GM19455 (cell line): Measurements from ENCODE around the gene TMEM121.
"Not testable (repeated sequence)": the region's sequence is repeated elsewhere in the genome, so short reads cannot be mapped to it uniquely, and the experiment has no call there.

Experiments used
- ATAC-seq: cut with Tn5 transposase; IDR thresholded peaks from one replicate; pipeline ENCODE4 v1.9.1; 2021; ENCODE audit not compliant: unreplicated experiment

The TMEM121 gene

DNA sequence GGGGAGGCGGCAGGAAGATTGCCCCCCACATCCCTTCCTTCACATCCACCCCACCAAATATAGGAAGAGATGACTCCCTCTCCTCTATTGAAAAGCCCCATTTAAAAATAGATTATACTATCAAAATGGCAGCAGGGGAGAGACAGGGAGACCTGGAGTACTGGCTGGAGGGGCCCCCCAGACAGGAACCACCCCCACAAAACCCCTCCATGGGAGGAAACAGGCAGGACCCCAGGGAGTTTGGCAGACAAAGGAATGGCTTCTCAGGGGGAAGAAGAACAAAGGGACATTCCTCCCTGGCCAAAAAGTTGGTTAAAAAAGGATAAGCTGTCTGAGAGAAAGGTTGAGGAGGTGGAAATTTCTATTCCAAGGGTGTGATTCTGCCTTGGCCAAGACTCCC, 19.3 kb downstream of the TMEM121 start:
- not testable (repeated sequence) for ATAC-seq

DNA sequence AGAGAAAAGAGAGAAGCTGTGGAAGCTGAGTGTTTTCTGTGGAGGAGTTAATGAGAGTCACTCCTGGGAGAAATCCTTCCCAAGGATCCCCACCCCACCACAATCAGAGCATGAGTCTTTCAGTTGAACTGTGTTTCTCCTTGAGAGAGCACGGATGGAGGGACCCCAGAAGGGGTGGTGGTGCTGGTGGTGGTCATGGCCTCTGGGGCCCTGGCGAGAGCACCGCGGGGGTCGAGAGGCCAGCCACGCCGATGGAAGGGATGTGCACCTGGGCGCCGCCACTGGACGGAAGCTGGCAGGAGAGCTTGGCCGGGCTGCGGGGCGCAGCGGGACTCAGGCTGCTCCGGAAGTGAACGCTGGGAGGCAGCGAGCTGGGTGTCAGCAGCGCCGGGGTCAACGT, 20.0 kb downstream of the TMEM121 start:
- ATAC-seq = not testable (repeated sequence)

DNA sequence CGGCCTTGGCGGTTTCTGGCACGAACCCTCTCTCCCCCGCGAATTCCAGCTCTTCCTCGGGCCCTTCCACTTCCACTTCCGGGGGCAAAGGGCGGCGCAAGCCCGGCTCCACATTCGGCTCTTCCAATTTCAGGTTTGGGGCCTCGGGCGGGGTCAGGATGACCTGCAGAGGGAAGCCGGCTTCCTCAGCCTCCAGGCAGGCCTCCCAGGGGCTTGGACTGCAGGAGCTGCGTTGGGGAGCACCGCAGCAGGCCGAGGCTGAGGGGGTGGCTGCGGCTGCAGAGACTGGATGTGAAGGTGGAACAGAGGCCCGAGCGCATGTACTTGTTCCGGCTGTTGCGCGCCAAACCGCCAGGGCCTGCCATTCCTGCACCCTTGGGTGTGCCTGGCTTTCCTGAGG, 20.7 kb downstream of the TMEM121 start:
- ATAC-seq = not testable (repeated sequence)

DNA sequence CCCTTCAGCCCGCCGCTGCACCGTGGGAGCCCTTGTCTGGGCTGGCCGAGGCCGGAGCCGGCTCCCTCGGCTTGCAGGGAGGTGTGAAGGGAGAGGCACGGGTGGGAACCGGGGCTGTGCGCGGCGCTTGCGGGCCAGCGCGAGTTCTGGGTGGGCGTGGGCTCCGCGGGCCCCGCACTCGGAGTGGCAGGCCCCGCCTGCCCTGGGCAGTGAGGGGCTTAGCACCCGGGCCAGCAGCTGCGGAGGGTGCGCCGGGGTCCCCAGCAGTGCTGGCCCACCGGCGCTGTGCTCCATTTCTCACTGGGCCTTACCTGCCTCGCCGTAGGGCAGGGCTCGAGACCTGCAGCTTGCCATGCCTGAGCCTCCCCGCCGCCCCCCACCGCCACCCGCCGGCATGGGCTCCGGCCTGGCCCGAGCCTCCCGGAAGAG, 21.4 kb downstream of the TMEM121 start:
- no peak for ATAC-seq

DNA sequence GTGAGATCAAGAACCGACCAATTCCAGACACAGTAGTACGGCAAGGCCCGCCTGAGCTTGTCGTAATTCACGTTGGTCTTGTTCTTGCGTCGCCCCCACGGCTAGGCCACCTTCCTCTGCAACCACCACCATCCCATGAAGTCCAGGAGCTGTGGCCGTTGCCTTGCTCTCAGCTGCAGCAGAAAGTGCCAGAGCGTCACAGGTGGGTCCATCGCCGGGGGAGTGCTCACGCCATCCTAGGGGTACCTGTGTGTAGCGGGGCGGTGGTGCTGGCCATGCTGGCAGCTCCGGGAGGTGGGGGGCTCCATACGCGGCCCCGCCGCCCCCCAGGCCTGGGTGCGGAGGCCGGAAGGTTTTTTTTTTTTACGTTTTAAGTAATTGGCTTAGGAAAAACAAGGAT, 23.1 kb downstream of the TMEM121 start:
- ATAC-seq = no peak

DNA sequence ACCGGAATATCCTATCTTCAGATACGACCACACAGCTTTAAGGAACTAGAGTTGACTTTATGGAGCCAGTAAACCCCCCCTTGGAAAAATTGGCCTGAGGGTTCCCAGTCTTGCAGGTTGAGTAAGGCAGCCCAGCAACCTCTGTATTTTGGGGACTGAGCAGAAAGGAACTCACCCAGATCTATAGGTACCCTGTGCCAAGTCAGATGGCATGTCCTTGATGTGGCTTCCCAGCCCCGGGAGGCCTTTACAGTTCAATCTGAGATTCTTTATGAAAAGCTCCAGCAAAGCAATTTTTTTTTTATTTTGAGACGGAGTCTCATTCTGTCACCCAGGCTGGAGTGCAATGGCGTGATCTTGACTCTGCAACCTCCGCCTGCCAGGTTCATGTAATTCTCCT, 27.6 kb downstream of the TMEM121 start:
- ATAC-seq = no peak

DNA sequence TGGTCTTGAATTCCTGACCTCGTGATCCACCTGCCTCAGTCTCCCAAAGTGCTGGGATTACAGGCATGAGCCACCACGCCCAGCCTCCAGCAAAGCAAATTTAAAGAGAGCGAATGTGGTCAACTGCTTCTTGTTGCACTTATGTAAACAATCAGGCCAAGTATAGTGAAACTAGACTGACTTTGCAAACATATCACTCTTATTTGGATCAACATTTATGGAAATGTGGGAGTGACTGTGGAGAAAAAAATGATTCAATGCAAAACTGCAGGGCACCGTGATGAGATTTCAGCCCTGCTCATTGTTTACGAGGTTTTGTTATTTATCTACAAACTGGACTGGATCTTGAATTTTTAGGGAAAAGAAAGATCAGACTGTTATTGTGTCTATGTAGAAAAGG, 28.1 kb downstream of the TMEM121 start:
- no peak for ATAC-seq

DNA sequence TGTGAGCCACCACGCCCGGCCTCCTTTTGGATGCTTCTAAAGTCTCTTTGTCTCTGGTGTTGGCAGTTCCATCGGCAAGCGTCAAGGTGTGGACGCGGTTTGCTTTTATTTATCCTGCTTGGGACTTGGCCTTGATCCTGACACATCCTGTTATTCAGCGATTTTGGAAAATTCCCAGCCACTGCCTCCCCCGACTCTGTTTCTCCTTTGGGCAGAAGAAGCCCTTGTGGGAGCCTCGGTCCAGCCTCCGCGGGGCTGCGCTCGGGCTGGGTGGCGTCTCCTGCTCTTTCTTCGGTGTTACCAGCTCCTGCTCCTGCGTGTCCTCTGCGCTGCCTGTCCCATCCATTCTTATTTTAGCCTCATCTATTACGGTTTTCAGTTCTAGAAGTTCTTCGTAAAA, 31.3 kb downstream of the TMEM121 start:
- not testable (repeated sequence) for ATAC-seq

DNA sequence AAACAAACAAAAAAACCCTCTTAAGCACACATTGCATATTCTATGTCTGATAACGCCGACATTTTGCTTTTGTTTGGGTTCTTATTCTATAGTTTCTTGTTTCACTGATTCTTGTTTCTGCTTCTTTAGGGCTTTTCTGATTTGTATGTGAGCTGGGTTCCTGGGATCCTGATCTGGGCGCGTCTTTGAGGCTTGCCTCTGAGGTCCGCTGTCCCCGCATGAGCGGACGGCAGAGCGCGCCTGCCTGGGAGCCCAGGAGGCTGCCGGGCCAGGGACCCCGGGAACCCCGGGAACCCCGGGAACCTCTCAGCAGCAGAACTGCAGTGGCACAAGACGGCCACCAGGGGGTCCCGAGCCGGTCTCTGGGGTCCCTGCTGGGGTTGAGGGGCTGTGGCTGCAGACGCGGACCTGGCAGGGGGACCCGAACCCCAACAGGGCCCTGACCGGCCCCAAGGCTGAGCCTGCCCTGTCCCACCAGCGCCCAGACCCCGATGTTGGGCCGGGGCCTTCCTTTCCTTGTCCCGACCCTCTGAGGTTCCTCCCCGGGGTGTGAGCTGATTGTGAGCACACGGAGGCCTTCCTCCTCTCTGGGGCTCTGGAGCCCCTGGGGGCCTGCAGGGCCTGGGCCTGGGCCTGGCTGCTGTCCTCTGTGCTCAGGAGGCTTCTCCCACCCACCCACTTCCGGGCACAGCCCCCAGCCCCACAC, 32.2 kb downstream of the TMEM121 start:
- ATAC-seq = not testable (repeated sequence)

DNA sequence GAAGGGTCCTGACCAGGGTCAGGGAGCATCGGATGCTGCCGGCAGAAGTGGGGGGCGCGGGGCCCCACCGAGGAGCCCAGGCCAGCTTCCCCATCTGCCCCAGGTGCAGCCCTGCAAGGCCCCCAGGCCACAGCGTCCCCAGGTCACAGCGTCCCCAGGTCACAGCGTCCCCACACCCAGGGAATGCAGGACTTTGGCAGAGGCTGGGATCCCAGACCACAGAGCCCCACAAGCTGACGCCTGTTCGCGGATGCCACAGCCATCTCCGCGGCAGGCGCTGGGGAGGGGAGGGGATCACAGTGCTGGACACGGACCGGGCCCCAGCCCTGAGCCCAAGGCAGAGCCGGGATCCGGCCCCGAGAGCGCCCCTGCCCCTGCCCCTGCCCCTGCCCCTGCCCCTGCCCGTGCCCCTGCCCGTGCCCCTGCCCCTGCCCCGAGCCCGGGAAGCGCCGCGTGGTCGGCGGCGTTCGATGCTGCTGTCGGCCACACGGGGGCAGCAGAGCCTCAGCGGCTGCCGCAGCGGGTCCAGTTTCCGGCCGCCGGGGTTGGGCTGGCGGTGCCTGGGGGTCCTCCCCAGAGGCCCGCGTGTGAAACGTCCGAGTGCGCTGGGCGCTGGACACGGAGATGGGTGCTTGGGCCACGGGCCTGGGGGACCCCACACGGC, 33.1 kb downstream of the TMEM121 start:
- ATAC-seq = peak; percentile 40

DNA sequence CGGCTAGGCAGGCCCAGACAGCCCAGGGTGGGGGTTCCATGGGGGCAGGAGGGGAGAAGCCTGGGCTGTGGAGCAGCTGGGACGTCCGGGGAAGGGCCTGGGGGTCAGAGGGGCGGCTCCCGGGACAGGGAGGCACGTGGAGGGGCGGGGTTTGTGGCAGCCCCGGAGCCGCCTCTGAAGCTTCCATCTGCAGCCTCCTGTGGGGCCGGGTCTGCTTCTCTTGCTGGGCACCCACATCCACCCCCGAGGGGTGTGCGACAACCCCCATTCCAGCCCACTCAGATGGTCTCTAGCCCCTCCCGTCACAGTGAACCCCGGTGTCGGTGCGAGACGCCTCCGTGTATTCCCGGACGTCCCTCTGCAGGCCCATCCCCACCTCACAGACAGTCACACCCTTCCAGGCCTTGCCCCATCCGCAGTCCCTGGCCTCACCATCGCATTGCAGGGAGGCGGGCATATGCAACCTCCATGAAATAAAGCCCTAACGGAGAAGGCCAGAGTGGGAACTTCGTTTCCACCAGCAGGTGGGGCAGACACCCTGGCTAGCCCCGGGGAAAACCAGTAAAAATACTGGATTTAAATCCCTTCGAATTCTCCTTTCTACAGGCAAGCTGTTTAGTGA, 33.8 kb downstream of the TMEM121 start:
- peak; percentile 64 for ATAC-seq

DNA sequence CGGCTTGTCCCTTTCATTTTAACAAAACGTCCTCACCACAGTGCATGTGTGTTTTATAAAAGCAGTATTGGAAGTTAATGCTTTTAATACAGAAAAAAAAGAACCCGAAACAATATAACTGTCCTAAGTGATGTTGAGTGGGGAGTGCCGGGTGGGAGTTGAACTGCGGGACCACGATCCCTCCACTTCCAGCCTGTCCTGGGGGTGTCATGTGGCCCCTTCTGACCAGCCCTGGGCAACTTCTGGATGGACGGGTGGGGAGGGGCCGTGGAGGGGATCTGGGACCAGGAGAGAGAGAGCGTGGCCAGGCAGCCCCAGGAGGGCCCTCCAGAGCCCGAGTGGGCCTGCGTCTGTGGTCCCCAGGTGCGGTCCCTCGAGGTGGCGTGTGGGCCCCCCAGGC, 35.0 kb downstream of the TMEM121 start:
- ATAC-seq = not testable (repeated sequence)

DNA sequence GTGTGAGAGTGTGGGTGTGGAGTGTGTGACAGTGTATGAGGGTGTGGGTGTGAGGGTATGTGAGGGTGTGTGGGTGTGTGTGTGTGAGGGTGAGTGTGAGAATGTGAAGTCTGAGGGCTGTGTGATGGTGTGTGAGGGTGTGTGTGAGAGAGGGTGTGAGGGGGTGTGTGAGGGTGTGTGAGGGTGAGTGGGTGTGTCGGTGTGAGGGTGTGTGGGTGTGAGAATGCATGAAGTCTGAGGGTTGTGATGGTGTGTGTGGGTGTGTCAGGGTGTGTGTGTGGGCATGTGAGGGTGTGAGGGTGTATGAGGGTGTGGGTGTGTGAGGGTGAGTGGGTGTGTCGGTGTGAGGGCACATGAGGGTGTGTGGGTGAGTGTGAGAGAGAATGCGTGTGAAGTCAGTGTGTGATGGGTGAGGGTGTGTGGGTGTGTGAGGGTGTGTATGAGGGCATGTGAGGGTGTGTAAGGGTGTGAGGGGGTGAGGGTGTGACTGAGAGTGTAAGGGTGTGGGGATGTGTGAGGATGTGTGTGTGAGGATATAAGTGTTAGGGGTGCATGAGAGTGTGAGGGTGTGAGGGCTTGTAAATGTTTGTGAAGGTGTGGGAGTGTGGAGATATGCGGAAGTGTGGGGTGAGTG, 36.4 kb downstream of the TMEM121 start:
- no peak for ATAC-seq

DNA sequence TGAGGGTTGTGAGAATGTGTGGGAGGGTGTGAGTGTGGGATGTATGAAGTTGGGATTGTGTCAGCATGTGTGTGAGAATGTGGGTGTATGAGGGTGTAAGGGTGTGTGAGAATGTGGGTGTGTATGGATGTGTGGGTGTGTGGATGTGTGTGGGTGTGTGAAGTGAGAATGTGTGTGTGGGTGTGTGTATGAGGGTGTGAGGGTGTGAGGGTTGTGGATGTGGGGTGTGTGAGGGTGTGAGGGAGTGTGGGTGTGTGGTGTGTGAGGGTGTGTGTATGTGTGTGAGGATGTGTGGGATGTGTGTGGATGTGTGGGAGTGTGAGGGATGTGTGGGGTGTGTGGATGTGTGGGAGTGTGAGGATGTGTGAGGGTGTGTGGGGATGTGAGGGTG, 37.0 kb downstream of the TMEM121 start:
- ATAC-seq = no peak

DNA sequence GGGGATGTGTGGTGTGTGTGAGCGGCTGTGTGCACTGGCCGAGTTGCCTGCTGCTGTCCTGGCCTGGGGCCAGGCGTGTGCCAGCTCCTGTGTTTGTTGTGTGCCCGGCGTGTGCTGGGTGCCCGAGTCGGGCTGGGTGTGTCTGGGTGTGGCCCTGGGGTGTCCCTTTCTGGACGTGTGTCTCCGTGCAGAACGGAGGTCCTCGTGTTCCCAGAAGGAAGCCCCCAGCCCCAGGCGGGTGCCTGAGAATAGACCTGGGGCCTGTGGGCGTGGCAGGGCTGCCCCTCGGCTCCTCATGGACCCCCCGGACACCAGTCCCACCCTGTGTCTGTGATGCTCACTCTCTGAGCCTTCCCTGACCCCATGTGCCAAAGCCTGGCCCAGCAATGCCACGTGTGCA, 38.2 kb downstream of the TMEM121 start:
- not testable (repeated sequence) for ATAC-seq

DNA sequence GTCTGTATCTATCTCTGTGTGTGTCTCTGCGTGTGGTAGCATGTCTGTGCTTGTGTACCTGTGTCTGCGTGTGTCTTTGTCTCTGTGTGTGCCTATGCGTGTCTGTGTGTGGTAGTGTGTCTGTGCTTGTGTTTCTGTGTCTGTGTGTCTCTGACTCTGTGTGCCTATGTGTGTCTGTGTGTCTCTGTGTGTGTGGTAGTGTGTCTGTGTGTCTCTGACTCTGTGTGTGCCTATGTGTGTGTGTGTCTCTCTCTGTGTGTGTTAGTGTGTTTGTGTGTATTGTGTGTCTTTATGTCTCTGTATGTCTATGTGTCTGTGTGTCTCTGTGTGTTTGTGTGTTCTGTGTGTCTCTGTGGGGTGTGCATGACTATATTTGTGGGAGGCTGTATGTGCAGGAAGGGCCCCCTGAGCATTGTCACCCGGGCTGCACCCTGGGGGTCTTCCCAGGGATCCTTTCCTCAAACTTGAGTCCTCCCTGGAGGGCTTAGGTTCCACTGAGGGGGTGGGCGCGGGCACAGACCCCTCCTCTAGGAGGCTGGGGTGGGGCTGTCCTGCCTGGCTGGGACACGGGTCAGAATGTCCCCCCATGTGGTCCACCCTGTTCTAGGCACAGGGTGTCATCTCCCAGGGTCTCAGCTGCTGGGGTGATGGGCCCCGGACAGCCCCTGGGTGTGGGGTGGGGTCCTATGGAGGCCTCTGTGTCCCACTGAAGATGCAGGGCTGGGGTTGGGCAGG, 39.0 kb downstream of the TMEM121 start:
- ATAC-seq = not testable (repeated sequence)

DNA sequence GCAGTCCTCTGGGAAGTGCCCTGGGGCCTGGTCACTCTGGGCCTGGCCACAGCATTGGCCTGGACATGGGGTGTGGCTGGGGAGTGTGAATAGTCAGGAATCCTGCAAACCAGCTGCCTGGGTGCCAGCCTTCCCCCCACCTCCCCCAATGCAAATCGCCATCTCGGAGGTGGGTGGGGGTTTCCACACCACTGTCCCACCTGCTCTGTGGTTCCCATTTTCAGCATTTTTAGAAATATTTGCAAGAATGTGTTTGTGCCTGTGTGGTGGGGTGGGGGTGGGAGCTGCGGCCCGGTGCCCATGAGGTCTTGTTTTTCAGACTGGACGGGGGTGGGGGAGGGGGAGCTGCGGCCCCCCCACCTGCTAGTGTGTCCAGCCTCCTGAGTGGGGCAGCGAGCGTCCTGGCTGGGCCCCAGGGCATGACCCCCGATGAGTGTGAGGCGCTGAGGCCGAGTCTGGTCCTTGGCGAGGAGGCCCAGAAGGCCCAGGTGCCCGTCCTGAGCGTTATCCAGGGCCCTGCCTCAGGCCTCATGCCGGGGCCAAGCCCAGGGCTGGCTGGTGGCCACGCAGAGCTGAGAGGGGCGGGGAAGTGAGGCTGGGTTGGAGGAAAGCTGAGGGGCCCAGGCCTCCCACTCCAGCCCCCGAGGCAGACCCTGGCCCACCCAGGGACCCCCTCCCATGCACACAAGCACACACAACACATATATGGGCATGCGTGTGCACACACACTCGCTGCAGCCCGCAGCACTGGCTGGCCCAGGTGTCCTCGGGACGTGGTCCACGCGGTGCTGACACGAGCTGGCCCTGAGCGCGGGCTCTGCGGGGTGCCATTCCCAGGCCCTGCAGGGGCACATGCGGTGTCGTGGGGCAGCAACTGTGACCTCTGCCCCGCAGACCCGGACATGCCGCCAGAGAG, 40.1 kb downstream of the TMEM121 start:
- ATAC-seq = peak; percentile 42

DNA sequence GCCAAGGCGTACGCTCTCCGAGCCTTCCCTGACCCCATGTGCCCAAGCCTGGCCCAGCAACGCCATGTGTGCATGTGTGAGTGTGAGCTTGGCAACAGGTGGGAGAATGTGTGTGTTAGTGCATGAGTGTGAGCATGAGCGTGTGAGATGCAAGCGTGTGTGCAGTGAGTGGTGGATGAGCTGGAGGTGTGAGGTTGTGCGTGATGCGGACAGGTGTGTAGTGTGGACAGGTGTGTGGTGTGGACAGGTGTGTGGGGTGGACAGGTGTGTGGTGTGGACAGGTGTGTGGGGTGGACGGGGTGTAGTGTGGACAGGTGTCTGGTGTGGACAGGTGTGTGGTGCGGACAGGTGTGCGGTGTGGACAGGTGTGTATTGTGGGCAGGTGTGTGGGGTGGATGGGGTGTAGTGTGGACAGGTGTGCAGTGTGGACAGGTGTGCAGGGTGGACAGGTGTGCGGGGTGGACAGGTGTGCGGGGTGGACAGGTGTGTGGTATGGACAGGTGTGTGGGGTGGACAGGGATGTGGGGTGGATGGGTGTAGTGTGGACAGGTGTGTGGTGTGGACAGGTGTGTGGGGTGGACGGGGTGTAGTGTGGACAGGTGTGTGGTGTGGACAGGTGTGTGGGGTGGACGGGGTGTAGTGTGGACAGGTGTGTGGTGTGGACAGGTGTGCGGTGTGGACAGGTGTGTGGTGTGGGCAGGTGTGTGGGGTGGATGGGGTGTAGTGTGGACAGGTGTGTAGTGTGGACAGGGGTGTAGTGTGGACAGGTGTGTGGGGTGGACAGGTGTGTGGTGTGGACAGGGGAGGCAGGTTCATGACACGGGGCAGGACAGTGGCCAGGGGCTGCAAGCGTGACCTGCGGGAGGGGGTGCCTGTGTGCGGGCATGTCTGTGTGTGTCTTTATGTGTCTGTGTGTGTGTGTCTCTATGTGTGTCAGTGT, 41.1 kb downstream of the TMEM121 start:
- not testable (repeated sequence) for ATAC-seq
